Measurements from ENCODE around the gene GLIS2.

GLIS2 gene

GRCh38 chr16:4347765-4348509 lies 32.1 kb downstream of the GLIS2 start:
- Histone ChIP-seq H3K9me3 (ENCODE audit: low read depth, low read length) (no peaks in the 10 kb centered on the region), H3K4me3 (no peak overlapping the region), H3K36me3 (ENCODE audit: insufficient read depth, low read length) (peaks cover 8% of the 10 kb centered on the region; the same call in 1 of the 2 replicates), H3K27ac (no peak overlapping the region), H3K9ac (ENCODE audit: insufficient read length) (no peak overlapping the region)
- TF ChIP-seq FOXP2 (optimal IDR thresholded peaks at IDR 0.05; ENCODE audit: control extremely low read depth, extremely low read length, insufficient read depth) = no peak
- no peak for TF ChIP-seq POLR2AphosphoS5 (IDR thresholded peaks at IDR 0.05; ENCODE audit: borderline replicate concordance, low read depth, low read length)
- TF ChIP-seq EZH2 (IDR thresholded peaks at IDR 0.05) = no peak
- DNase-seq (ENCODE audit: low read depth, low spot score) = no peak

GRCh38 chr16:4349332-4349731 lies 33.5 kb downstream of the GLIS2 start:
- H3K36me3 ChIP-seq (ENCODE audit: insufficient read depth, low read length) = peaks cover 8% of the 10 kb centered on the region; the same call in 1 of the 2 replicates
- TF ChIP-seq EZH2 (IDR thresholded peaks at IDR 0.05) (no peak), POLR2AphosphoS5 (IDR thresholded peaks at IDR 0.05; ENCODE audit: borderline replicate concordance, low read depth, low read length) (no peak), FOXP2 (optimal IDR thresholded peaks at IDR 0.05; ENCODE audit: control extremely low read depth, extremely low read length, insufficient read depth) (no peak)
- no peak overlapping the region for H3K27ac ChIP-seq
- DNase-seq (ENCODE audit: low read depth, low spot score) = no peak
- H3K4me3 ChIP-seq = no peak overlapping the region
- no peaks in the 10 kb centered on the region for H3K9me3 ChIP-seq (ENCODE audit: low read depth, low read length)
- H3K9ac ChIP-seq (ENCODE audit: insufficient read length) = peak overlapping the region; percentile 41

DNA sequence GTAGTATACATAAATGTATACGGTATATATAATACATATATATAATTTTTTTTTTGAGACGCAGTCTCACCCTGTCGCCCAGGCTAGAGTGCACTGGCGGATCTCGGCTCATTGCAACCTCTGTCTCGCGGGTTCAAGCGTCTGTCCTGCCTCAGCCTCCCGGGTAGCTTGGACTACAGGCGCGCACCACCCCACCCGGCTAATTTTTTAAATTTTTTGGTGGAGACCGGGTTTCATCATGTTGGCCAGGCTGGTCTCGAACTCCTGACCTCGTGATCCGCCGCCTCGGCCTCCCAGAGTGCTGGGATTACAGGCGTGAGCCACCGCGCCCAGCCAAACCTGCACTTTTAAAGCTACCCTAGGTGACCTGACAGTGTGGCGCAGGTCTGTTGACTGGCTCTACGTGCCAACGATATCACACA lies 34.5 kb downstream of the GLIS2 start:
- peaks cover 8% of the 10 kb centered on the region; the same call in 1 of the 2 replicates for H3K36me3 ChIP-seq (ENCODE audit: insufficient read depth, low read length)
- peak overlapping the region; percentile 86 for H3K4me3 ChIP-seq
- DNase-seq (ENCODE audit: low read depth, low spot score) = no peak
- H3K9ac ChIP-seq (ENCODE audit: insufficient read length) = peak overlapping the region; percentile 93
- no peak for TF ChIP-seq EZH2 (IDR thresholded peaks at IDR 0.05)
- no peak for TF ChIP-seq FOXP2 (optimal IDR thresholded peaks at IDR 0.05; ENCODE audit: control extremely low read depth, extremely low read length, insufficient read depth)
- no peak for TF ChIP-seq POLR2AphosphoS5 (IDR thresholded peaks at IDR 0.05; ENCODE audit: borderline replicate concordance, low read depth, low read length)
- H3K27ac ChIP-seq = peak overlapping the region; percentile 76
- no peaks in the 10 kb centered on the region for H3K9me3 ChIP-seq (ENCODE audit: low read depth, low read length)

- DNase-seq (ENCODE audit: low read depth, low spot score) = peak; percentile 60
- H3K4me3 ChIP-seq = peak within 1 kb of the TSS; percentile 86
- peak within 1 kb of the TSS; percentile 76 for H3K27ac ChIP-seq
- no peaks in the 10 kb centered on the region for H3K9me3 ChIP-seq (ENCODE audit: low read depth, low read length)
- TF ChIP-seq POLR2AphosphoS5 (IDR thresholded peaks at IDR 0.05; ENCODE audit: borderline replicate concordance, low read depth, low read length) (peak; percentile 76), EZH2 (IDR thresholded peaks at IDR 0.05) (no peak), FOXP2 (optimal IDR thresholded peaks at IDR 0.05; ENCODE audit: control extremely low read depth, extremely low read length, insufficient read depth) (no peak)
- peaks cover 8% of the 10 kb centered on the region; the same call in 1 of the 2 replicates for H3K36me3 ChIP-seq (ENCODE audit: insufficient read depth, low read length)
- peak within 1 kb of the TSS; percentile 93 for H3K9ac ChIP-seq (ENCODE audit: insufficient read length)
Observed at GRCh38 chr16:4350787-4351659, 35.2 kb downstream of the GLIS2 start, which contains the start of gene PAM16. Gene PAM16, minus strand, starts transcription at chr16:4351321. Its CDS starts 87 bp downstream, at chr16:4351234.

- H3K9me3 ChIP-seq (ENCODE audit: low read depth, low read length) = no peaks in the 10 kb centered on the region
- DNase-seq (ENCODE audit: low read depth, low spot score) = no peak
- TF ChIP-seq FOXP2 (optimal IDR thresholded peaks at IDR 0.05; ENCODE audit: control extremely low read depth, extremely low read length, insufficient read depth) = no peak
- no peak for TF ChIP-seq EZH2 (IDR thresholded peaks at IDR 0.05)
- TF ChIP-seq POLR2AphosphoS5 (IDR thresholded peaks at IDR 0.05; ENCODE audit: borderline replicate concordance, low read depth, low read length) = no peak
- peak overlapping the region; percentile 86 for H3K4me3 ChIP-seq
- H3K27ac ChIP-seq = peak overlapping the region; percentile 64; the same call in 1 of the 2 replicates
- peak overlapping the region; percentile 66 for H3K9ac ChIP-seq (ENCODE audit: insufficient read length)
- peaks cover 8% of the 10 kb centered on the region; the same call in 1 of the 2 replicates for H3K36me3 ChIP-seq (ENCODE audit: insufficient read depth, low read length)
Observed at GRCh38 chr16:4351880-4352279, 36.0 kb downstream of the GLIS2 start.

GRCh38 chr16:4352843-4353242 lies 37.0 kb downstream of the GLIS2 start:
- TF ChIP-seq EZH2 (IDR thresholded peaks at IDR 0.05) = no peak
- no peak for DNase-seq (ENCODE audit: low read depth, low spot score)
- Histone ChIP-seq H3K9ac (ENCODE audit: insufficient read length) (no peak overlapping the region), H3K36me3 (ENCODE audit: insufficient read depth, low read length) (peaks cover 6% of the 10 kb centered on the region; the same call in 1 of the 2 replicates), H3K9me3 (ENCODE audit: low read depth, low read length) (no peaks in the 10 kb centered on the region), H3K4me3 (no peak overlapping the region), H3K27ac (no peak overlapping the region)

- no peak for TF ChIP-seq POLR2AphosphoS5 (IDR thresholded peaks at IDR 0.05; ENCODE audit: borderline replicate concordance, low read depth, low read length)
- TF ChIP-seq EZH2 (IDR thresholded peaks at IDR 0.05) = no peak
- Histone ChIP-seq H3K4me3 (no peak overlapping the region), H3K36me3 (ENCODE audit: insufficient read depth, low read length) (peaks cover 4% of the 10 kb centered on the region; the same call in 1 of the 2 replicates), H3K9me3 (ENCODE audit: low read depth, low read length) (no peaks in the 10 kb centered on the region), H3K9ac (ENCODE audit: insufficient read length) (no peak overlapping the region), H3K27ac (no peak overlapping the region)
- no peak for DNase-seq (ENCODE audit: low read depth, low spot score)
Observed at GRCh38 chr16:4353675-4354074, 37.8 kb downstream of the GLIS2 start.
